Brain pericyte (primary cell): ENCODE data around the gene ZNF692.
"Not testable (repeated sequence)": the region's sequence is repeated elsewhere in the genome, so short reads cannot be mapped to it uniquely, and the experiment has no call there.

Experiments
- DNase-seq: peaks from one replicate; pipeline ENCODE4 v3.0.0-alpha.2; 2012; ENCODE audit warnings: low read depth, low spot score

ZNF692 gene

GRCh38 chr1:248882427-248882826 lies 23.5 kb upstream of the ZNF692 start:
- not testable (repeated sequence) for DNase-seq

- no peak for DNase-seq
Observed at GRCh38 chr1:248881261-248881660, 22.4 kb upstream of the ZNF692 start.

- DNase-seq: peak; percentile 86
Observed at GRCh38 chr1:248873993-248874533, 15.2 kb upstream of the ZNF692 start.

- DNase-seq: peak; percentile 97
Observed at GRCh38 chr1:248873409-248873992, 14.6 kb upstream of the ZNF692 start.

- peak; percentile 54 for DNase-seq
Observed at GRCh38 chr1:248872752-248873408, 14.0 kb upstream of the ZNF692 start.

GRCh38 chr1:248871837-248872401 lies 13.0 kb upstream of the ZNF692 start:
- DNase-seq: no peak

- DNase-seq: no peak
Observed at GRCh38 chr1:248862998-248863881, 4.4 kb upstream of the ZNF692 start.

GRCh38 chr1:248862695-248862997 lies 3.8 kb upstream of the ZNF692 start:
- no peak for DNase-seq

- no peak for DNase-seq
Observed at GRCh38 chr1:248861616-248862015, 2.7 kb upstream of the ZNF692 start.

- DNase-seq: no peak
Observed at GRCh38 chr1:248860007-248860406, 1.1 kb upstream of the ZNF692 start.

- DNase-seq: no peak
Observed at GRCh38 chr1:248858096-248858890, 592 bp downstream of the ZNF692 start.

GRCh38 chr1:248857749-248858095 lies 1.2 kb downstream of the ZNF692 start:
- DNase-seq: no peak

- no peak for DNase-seq
Observed at GRCh38 chr1:248857201-248857600, 1.7 kb downstream of the ZNF692 start.

GRCh38 chr1:248856176-248856575 lies 2.7 kb downstream of the ZNF692 start:
- DNase-seq: no peak

GRCh38 chr1:248855580-248855979 lies 3.3 kb downstream of the ZNF692 start:
- no peak for DNase-seq

- no peak for DNase-seq
Observed at GRCh38 chr1:248853663-248854375, 5.1 kb downstream of the ZNF692 start.

GRCh38 chr1:248852481-248853405 lies 6.1 kb downstream of the ZNF692 start:
- DNase-seq: no peak

- no peak for DNase-seq
Observed at GRCh38 chr1:248851390-248851789, 7.5 kb downstream of the ZNF692 start.

- DNase-seq: no peak
Observed at GRCh38 chr1:248850536-248851251, 8.2 kb downstream of the ZNF692 start.
